HepG2 (cell line): ENCODE data around the gene LDB2. TPM values are rescaled to one million over a fixed set of nuclear protein-coding genes. Genes with fewer than 3 reads are reported as not detected.
"Not testable (repeated sequence)": the region's sequence is repeated elsewhere in the genome, so short reads cannot be mapped to it uniquely, and the experiment has no call there.

Source experiments
- ATAC-seq: fragments of 200-7000 bp; cut with Tn5 transposase; 3 replicates; pipeline ENCODE4 v1.9.1; 2020; ENCODE audit warnings: mild to moderate bottlenecking, moderate library complexity
- BruUV-seq: library from RNA; stranded (reverse); fragments of 400-500 nt; replicated peaks from 2 replicates; lab custom pipeline; 2021; lab: Mats Ljungman, UMichigan
- CTCF ChIA-PET: fragments of 300-600 bp; formaldehyde crosslinking; extraction: SDS; loops from one replicate; lab custom pipeline; 2021; ENCODE audit warnings: low total read pairs, inconsistent platforms, low intra/inter-chr PET ratio; lab: Yijun Ruan, JAX
- POLR2A ChIA-PET: fragments of 350-600 bp; sonication (Branson Sonifier 250); formaldehyde crosslinking; loops from one replicate; lab custom pipeline; 2020; ENCODE audit warnings: antibody characterized with exemption, inconsistent platforms; lab: Yijun Ruan, JAX
- DNase-seq: peaks from one replicate; pipeline ENCODE4 v3.0.0-alpha.2; 2015; ENCODE audit warnings: low spot score
- FAIRE-seq: peaks from 3 replicates; lab custom pipeline; 2011; peaks lifted over from hg19 to GRCh38; lab: Jason Lieb, UNC
- H2AFZ ChIP-seq: one replicate; pipeline ENCODE4 v1.6.1; 2011; ENCODE audit warnings: low read length, inconsistent platforms
- H3K27ac ChIP-seq: fragments of 300-600 bp; 3 replicates; pipeline ENCODE4 v1.8.0; 2011; ENCODE audit warnings: mixed run types, mild to moderate bottlenecking, mixed read lengths, low read length, inconsistent platforms; ENCODE audit not compliant: insufficient read depth; ENCODE audit errors: extremely low read length
- H3K27me3 ChIP-seq, 2 experiments: fragments of 200-600 bp in 1 of 2; 2 replicates in 1 of 2; 3 replicates in 1 of 2; pipeline versions ENCODE4 v1.6.0 to v1.8.0; 2011; ENCODE audit warnings: low read length in 2 of 2, mild to moderate bottlenecking in 2 of 2, moderate library complexity in 2 of 2, inconsistent platforms in 1 of 2; ENCODE audit not compliant: insufficient read depth in 2 of 2, control insufficient read depth in 1 of 2
- H3K36me3 ChIP-seq, 2 experiments: fragments of 200-600 bp in 1 of 2; replicated peaks in 1 of 2; 2 replicates in 1 of 2; 3 replicates in 1 of 2; pipeline versions ENCODE4 v1.5.1 to v1.8.0; 2011; ENCODE audit warnings: low read length in 2 of 2, inconsistent platforms in 1 of 2; ENCODE audit not compliant: insufficient read depth in 2 of 2, control insufficient read depth in 1 of 2
- H3K4me1 ChIP-seq: 2 replicates; pipeline ENCODE4 v1.5.1; 2012; ENCODE audit warnings: low read length, inconsistent platforms; ENCODE audit not compliant: insufficient read depth
- H3K4me2 ChIP-seq: 2 replicates; pipeline ENCODE4 v1.6.0; 2011; ENCODE audit warnings: low read depth, low read length, inconsistent platforms
- H3K4me3 ChIP-seq, 3 experiments: fragments of 200-600 bp in 1 of 3; sonication (generic), shearing (Covaris generic) in 1 of 3; replicated peaks in 1 of 3; 2 replicates each; pipeline ENCODE4 v1.5.1; 2011 to 2016; ENCODE audit warnings: low read length in 3 of 3, inconsistent platforms in 2 of 3, low read depth in 2 of 3, mild to moderate bottlenecking in 2 of 3, control low read depth in 1 of 3, mixed read lengths in 1 of 3; ENCODE audit not compliant: insufficient read depth in 1 of 3
- H3K79me2 ChIP-seq: one replicate; pipeline ENCODE4 v1.6.1; 2011; ENCODE audit warnings: low read length, inconsistent platforms; ENCODE audit not compliant: insufficient read depth
- H3K9ac ChIP-seq: 2 replicates; pipeline ENCODE4 v1.6.0; 2011; ENCODE audit warnings: mild to moderate bottlenecking, low read depth, low read length, inconsistent platforms; ENCODE audit not compliant: insufficient read depth
- H3K9me3 ChIP-seq: 2 replicates; pipeline ENCODE4 v1.5.1; 2012; ENCODE audit warnings: mild to moderate bottlenecking, low read length
- H4K20me1 ChIP-seq: 2 replicates; pipeline ENCODE4 v1.6.0; 2011; ENCODE audit warnings: inconsistent platforms, mild to moderate bottlenecking, low read length, moderate library complexity; ENCODE audit not compliant: insufficient read depth
- KAT7 ChIP-seq: IDR thresholded peaks from 2 replicates; pipeline ENCODE4 v1.6.1; 2018; ENCODE audit warnings: borderline replicate concordance, missing compliant biosample characterization
- NFIB ChIP-seq: sonication (generic); formaldehyde crosslinking; IDR thresholded peaks from 2 replicates; pipeline ENCODE4 v1.9.0; 2021; ENCODE audit warnings: missing genetic modification reagents, mild to moderate bottlenecking, borderline replicate concordance
- ZNF276 ChIP-seq: sonication (generic); formaldehyde crosslinking; IDR thresholded peaks from 2 replicates; pipeline ENCODE4 v1.4.0; 2020; ENCODE audit warnings: mild to moderate bottlenecking, low read depth, missing genetic modification reagents
- ZNF337 ChIP-seq: sonication (generic); formaldehyde crosslinking; IDR thresholded peaks from 2 replicates; pipeline ENCODE4 v1.5.1; 2020; ENCODE audit warnings: missing genetic modification reagents, low read depth, mild to moderate bottlenecking, borderline replicate concordance
- WGBS: methylation state at CpG from one replicate; pipeline ENCODE4 v1.1.6; 2017; ENCODE audit warnings: low lambda C conversion rate; 5-methylcytosine and 5-hydroxymethylcytosine counted together
- in situ Hi-C: cut with HindIII; loops from 2 replicates; pipeline ENCODE4 v1.10.0; 2017; ENCODE audit warnings: low pct_unique_long_range_greater_than_20kb; ENCODE audit not compliant: extremely low pct_ligation_motif_present
- intact Hi-C: fragments of 100-400 bp; cut with micrococcal nuclease; formaldehyde crosslinking; loops from one replicate; pipeline ENCODE4 v1.10.0; 2022; ENCODE audit not compliant: unreplicated experiment
- polyA plus RNA-seq, 8 experiments: library from polyadenylated mRNA; depleted of rRNA in 3 of 8; stranded (reverse) in 7 of 8; unstranded in 1 of 8; fragments of >200 nt; fragmentation: Illumina TruSeq in 4 of 8; extraction: Trizol in 4 of 8; gene quantifications; 2 replicates each; pipeline versions ENCODE4 v1.2.1 to v1.2.3, GENCODE V29; 2011 to 2016; ENCODE audit warnings: low read depth in 4 of 8, missing spikeins in 1 of 8, mixed read lengths in 1 of 8; ENCODE audit not compliant: insufficient read depth in 1 of 8
- total RNA-seq, 5 experiments: library from RNA; depleted of rRNA; stranded (reverse); fragments of >200 nt; fragmentation: Illumina TruSeq; extraction: Trizol; gene quantifications; 2 replicates each; pipeline ENCODE4 v1.2.3, GENCODE V29; 2016; ENCODE audit warnings: low read depth in 1 of 5

Gene LDB2
- total and polyA plus RNA-seq, 2 of the 13 experiments (the other 11 are each of a cell fraction or from before 2014, with no cell fraction given) = not detected

GRCh38 chr4:16931339-16932305, 33.2 kb upstream of the LDB2 start (continued):
- TF ChIP-seq ZNF276 (CRISPR knock-in tag) = no peak

DNA sequence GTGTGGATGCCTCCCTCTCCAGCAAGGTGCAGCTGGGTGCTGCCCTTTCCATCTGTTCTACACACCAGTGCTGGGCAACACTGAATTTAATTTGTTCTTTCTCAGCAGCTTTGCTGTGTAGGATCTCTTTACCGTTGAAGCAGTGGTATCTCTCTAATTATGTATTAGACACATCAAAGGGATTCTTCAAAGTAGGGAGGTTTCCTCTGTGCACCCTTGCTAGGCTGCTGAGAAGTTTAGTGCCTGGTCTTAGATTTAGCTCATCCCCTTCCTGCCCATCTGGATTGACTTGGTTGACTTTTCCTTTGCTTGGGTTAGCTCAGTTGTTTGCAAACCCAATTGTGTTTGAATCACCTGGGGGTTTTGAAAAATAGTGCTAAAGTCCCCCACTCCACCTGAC, 27.8 kb upstream of the LDB2 start:
- Histone ChIP-seq H2AFZ (no peak overlapping the region), H3K36me3 (no peaks in the 10 kb centered on the region), H3K4me1 (no peaks in the 10 kb centered on the region), H3K9ac (no peak overlapping the region), H3K27me3 (no peaks in the 10 kb centered on the region), H3K4me3 (no peak overlapping the region), H3K4me2 (no peak overlapping the region), H3K27ac (no peak overlapping the region), H3K9me3 (no peaks in the 10 kb centered on the region), H4K20me1 (no peaks in the 10 kb centered on the region), H3K79me2 (no peaks in the 10 kb centered on the region)
- intact Hi-C loops (no loop called here), in situ Hi-C loops (no loop called here)
- WGBS = 0% methylated on average over 1 of the region's 1 CpG
- DNase-seq (no peak), FAIRE-seq (no peak), ATAC-seq (no peak)
- ChIA-PET POLR2A (no interaction called here), CTCF (no interaction called here)
- TF ChIP-seq ZNF337 (CRISPR knock-in tag) (no peak), NFIB (CRISPR knock-in tag) (no peak), KAT7 (CRISPR knock-in tag) (no peak)
- BruUV-seq = no TSS peak

GRCh38 chr4:16918716-16919115, 20.3 kb upstream of the LDB2 start:
- in situ Hi-C loops (loop anchor here (10.0 kb wide), 2 partner anchors 124 to 406 kb away; no protein-coding TSS in a partner anchor), intact Hi-C loops (loop anchor here (5.0 kb wide), 2 partner anchors 404 to 626 kb away; no protein-coding TSS in a partner anchor)
- POLR2A ChIA-PET, FAIRE-seq, ATAC-seq, H3K36me3 ChIP-seq, H3K27ac ChIP-seq, H2AFZ ChIP-seq, H3K79me2 ChIP-seq, BruUV-seq, DNase-seq, H3K4me2 ChIP-seq, H3K4me3 ChIP-seq, H3K9me3 ChIP-seq, H3K4me1 ChIP-seq, H3K27me3 ChIP-seq, H4K20me1 ChIP-seq, CTCF ChIA-PET, H3K9ac ChIP-seq: not testable (repeated sequence)
- 49% methylated on average over 4 of the region's 4 CpGs for WGBS
